GM12878 (cell line): Measurements from ENCODE around the gene CLASP1. TPM values are rescaled to one million over a fixed set of nuclear protein-coding genes. Genes with fewer than 3 reads are reported as not detected.

Experiments
- ATAC-seq: fragments of 200-7000 bp; cut with Tn5 transposase; 3 replicates; pipeline ENCODE4 v1.9.1; 2020; ENCODE audit warnings: mild to moderate bottlenecking, moderate library complexity
- BruUV-seq: library from RNA; stranded (reverse); fragments of 400-500 nt; replicated peaks from 2 replicates; lab custom pipeline; 2021; lab: Mats Ljungman, UMichigan
- CTCF ChIA-PET: fragments of 300-600 bp; sonication (Branson Sonifier 250); formaldehyde crosslinking; extraction: SDS; loops from one replicate; lab custom pipeline; 2021; ENCODE audit warnings: inconsistent platforms; lab: Yijun Ruan, JAX
- POLR2A ChIA-PET: fragments of 350-600 bp; formaldehyde crosslinking; extraction: SDS; loops from one replicate; lab custom pipeline; 2021; ENCODE audit warnings: inconsistent platforms; lab: Charles Lee
- RAD21 ChIA-PET: fragments of 300-600 bp; sonication (Branson Sonifier 250); formaldehyde crosslinking; loops from one replicate; lab custom pipeline; 2023; ENCODE audit warnings: antibody characterized with exemption; ENCODE audit not compliant: unreplicated experiment; lab: Charles Lee
- SMC1A ChIA-PET: fragments of 300-600 bp; sonication (Branson Sonifier 250); formaldehyde crosslinking; loops from one replicate; lab custom pipeline; 2023; ENCODE audit not compliant: unreplicated experiment, uncharacterized antibody; lab: Charles Lee
- DNase-seq: peaks from one replicate; pipeline ENCODE4 v3.0.0-alpha.2; 2011; ENCODE audit warnings: low read depth, low spot score
- FAIRE-seq: peaks from 3 replicates; lab custom pipeline; 2011; peaks lifted over from hg19 to GRCh38; lab: Jason Lieb, UNC
- H2AFZ ChIP-seq: 2 replicates; pipeline ENCODE4 v1.6.0; 2011; ENCODE audit warnings: low read depth, low read length, control low read depth; ENCODE audit not compliant: control insufficient read depth
- H3K27ac ChIP-seq: 2 replicates; pipeline ENCODE4 v1.5.1; 2011; ENCODE audit warnings: control low read depth; ENCODE audit not compliant: control insufficient read depth, insufficient read depth
- H3K27me3 ChIP-seq, 2 experiments: replicated peaks in 1 of 2; 2 replicates each; pipeline versions ENCODE4 v1.6.0 to v1.6.1; 2011; ENCODE audit warnings: low read length in 1 of 2; ENCODE audit not compliant: control insufficient read depth in 2 of 2, insufficient read depth in 2 of 2
- H3K36me3 ChIP-seq, 2 experiments: 2 replicates each; pipeline ENCODE4 v1.5.1; 2011; ENCODE audit warnings: low read length in 1 of 2; ENCODE audit not compliant: control insufficient read depth in 2 of 2, insufficient read depth in 2 of 2
- H3K4me1 ChIP-seq: 2 replicates; pipeline ENCODE4 v1.6.1; 2011; ENCODE audit warnings: mild to moderate bottlenecking, low read length, moderate library complexity, mixed read lengths; ENCODE audit not compliant: control insufficient read depth, insufficient read depth
- H3K4me2 ChIP-seq: 2 replicates; pipeline ENCODE4 v1.6.0; 2011; ENCODE audit warnings: control low read depth; ENCODE audit not compliant: control insufficient read depth, insufficient read depth
- H3K4me3 ChIP-seq: fragments of 200-600 bp; sonication (generic); 2 replicates; pipeline ENCODE4 v1.5.1; 2016
- H3K79me2 ChIP-seq: 2 replicates; pipeline ENCODE4 v1.6.0; 2011; ENCODE audit warnings: low read length; ENCODE audit not compliant: control insufficient read depth, insufficient read depth
- H3K9ac ChIP-seq: 2 replicates; pipeline ENCODE4 v1.8.0; 2011; ENCODE audit warnings: low read length, control low read depth, mixed read lengths; ENCODE audit not compliant: control insufficient read depth, insufficient read depth
- H3K9me3 ChIP-seq: replicated peaks from 3 replicates; pipeline ENCODE4 v1.5.1; 2011; ENCODE audit warnings: mild to moderate bottlenecking, low read length; ENCODE audit not compliant: control insufficient read depth, insufficient read depth
- H4K20me1 ChIP-seq: 2 replicates; pipeline ENCODE4 v1.6.0; 2011; ENCODE audit not compliant: control insufficient read depth, insufficient read depth
- BRCA1 ChIP-seq: IDR thresholded peaks from 2 replicates; pipeline ENCODE4 v1.6.1; 2011; ENCODE audit warnings: low read depth, low read length, improper control_type of control experiment
- CHD1 ChIP-seq: IDR thresholded peaks from 2 replicates; pipeline ENCODE4 v1.6.1; 2012; ENCODE audit warnings: low read depth, low read length, improper control_type of control experiment
- DPF2 ChIP-seq: fragments of 450-650 bp; IDR thresholded peaks from 2 replicates; pipeline ENCODE4 v1.6.1; 2017; ENCODE audit warnings: mild to moderate bottlenecking
- EED ChIP-seq: sonication (generic); IDR thresholded peaks from 2 replicates; pipeline ENCODE4 v1.6.1; 2016; ENCODE audit warnings: antibody characterized with exemption, low read depth
- FOXK2 ChIP-seq: fragments of 450-650 bp; IDR thresholded peaks from 2 replicates; pipeline ENCODE4 v1.6.1; 2017; ENCODE audit warnings: mild to moderate bottlenecking, moderate library complexity
- HSF1 ChIP-seq: fragments of 150-350 bp; IDR thresholded peaks from 2 replicates; pipeline ENCODE4 v1.6.1; 2014; ENCODE audit warnings: mild to moderate bottlenecking, low read depth, low read length
- MTA3 ChIP-seq: IDR thresholded peaks from 2 replicates; pipeline ENCODE4 v1.6.1; 2012; ENCODE audit warnings: low read length, inconsistent platforms, borderline replicate concordance
- MXI1 ChIP-seq: fragments of 150-350 bp; IDR thresholded peaks from 2 replicates; pipeline ENCODE4 v1.6.1; 2011; ENCODE audit warnings: low read depth, mild to moderate bottlenecking, inconsistent platforms, low read length, improper control_type of control experiment
- NFXL1 ChIP-seq: fragments of 450-650 bp; IDR thresholded peaks from 2 replicates; pipeline ENCODE4 v1.6.1; 2017; ENCODE audit warnings: antibody characterized with exemption, mild to moderate bottlenecking, borderline replicate concordance
- POLR2AphosphoS5 ChIP-seq: IDR thresholded peaks from 2 replicates; pipeline ENCODE4 v1.6.1; 2011; ENCODE audit warnings: mild to moderate bottlenecking, low read length, inconsistent platforms
- RAD21 ChIP-seq: IDR thresholded peaks from 2 replicates; pipeline ENCODE4 v1.6.1; 2011; ENCODE audit warnings: mild to moderate bottlenecking, low read depth, low read length, moderate library complexity; ENCODE audit not compliant: insufficient read depth
- RELA ChIP-seq: fragments of 450-650 bp; IDR thresholded peaks from 2 replicates; pipeline ENCODE4 v1.8.0; 2014; ENCODE audit warnings: borderline replicate concordance; ENCODE audit not compliant: partially characterized antibody
- REST ChIP-seq: IDR thresholded peaks from 2 replicates; pipeline ENCODE4 v1.6.1; 2012; ENCODE audit warnings: mild to moderate bottlenecking, low read depth, low read length
- RUNX3 ChIP-seq: IDR thresholded peaks from 2 replicates; pipeline ENCODE4 v1.6.1; 2012; ENCODE audit warnings: low read length, inconsistent platforms
- TBL1XR1 ChIP-seq: IDR thresholded peaks from 2 replicates; pipeline ENCODE4 v1.6.1; 2012; ENCODE audit warnings: low read depth, low read length, improper control_type of control experiment
- TCF7 ChIP-seq: IDR thresholded peaks from 2 replicates; pipeline ENCODE4 v1.6.1; 2014; ENCODE audit warnings: antibody characterized with exemption, borderline replicate concordance
- USF2 ChIP-seq: IDR thresholded peaks from 2 replicates; pipeline ENCODE4 v1.6.1; 2011; ENCODE audit warnings: low read depth, low read length, improper control_type of control experiment, borderline replicate concordance
- ZNF274 ChIP-seq: IDR thresholded peaks from one replicate; pipeline ENCODE4 v1.8.0; 2011; ENCODE audit not compliant: insufficient read length, insufficient read depth
- WGBS: methylation state at CpG from one replicate; pipeline ENCODE4 v1.1.6; 2016; ENCODE audit warnings: low lambda C conversion rate; ENCODE audit not compliant: insufficient replicate concordance, insufficient coverage; ENCODE audit errors: missing lambda C conversion rate; 5-methylcytosine and 5-hydroxymethylcytosine counted together
- in situ Hi-C: fragments of 300-500 bp; cut with MboI; formaldehyde crosslinking; loops from 9 replicates; pipeline ENCODE4 v1.14.3; 2018; ENCODE audit warnings: mixed read lengths
- intact Hi-C: fragments of 100-400 bp; cut with micrococcal nuclease; formaldehyde crosslinking; loops from one replicate; pipeline ENCODE4 v1.14.2; 2022; ENCODE audit not compliant: unreplicated experiment
- polyA plus RNA-seq, 11 experiments: library from polyadenylated mRNA; depleted of rRNA in 4 of 11; unstranded in 6 of 11; stranded (reverse) in 5 of 11; fragments of >200 nt; fragmentation: Nextera tagmentation in 4 of 11; fragmentation: Illumina TruSeq in 1 of 11; extraction: Ambion mirVana in 4 of 11; extraction: Trizol in 1 of 11; gene quantifications; 1 replicate in 1 of 11; 2 replicates in 10 of 11; pipeline versions ENCODE4 v1.2.1 to v1.2.3, GENCODE V29; 2011 to 2016; ENCODE audit warnings: inconsistent platforms in 2 of 11, missing spikeins in 2 of 11, low read depth in 1 of 11
- total RNA-seq, 4 experiments: library from RNA; depleted of rRNA in 3 of 4; stranded (reverse); fragments of >200 nt in 3 of 4; fragmentation: Illumina TruSeq in 1 of 4; extraction: Trizol in 1 of 4; gene quantifications; 2 replicates each; pipeline versions ENCODE4 v1.2.1 to v1.2.3, GENCODE V29; 2013 to 2021

The CLASP1 gene
- total and polyA plus RNA-seq, 10 of the 15 experiments (the other 5 are each of a cell fraction or from before 2014, with no cell fraction given) = 1.4 to 62.4 (median 32.9) TPM

GRCh38 chr2:121626777-121627524 is 22.3 kb downstream of the CLASP1 start:
- no peak overlapping the region for H3K4me2 ChIP-seq
- ChIA-PET RAD21 (no interaction called here), CTCF (interaction anchor here (1.1 to 1.8 kb wide), 2 partner anchors 10 to 14 kb away, joined by 3 to 5 read pairs; no protein-coding TSS in a partner anchor), POLR2A (no interaction called here), SMC1A (interaction anchor here (1.1 to 2.1 kb wide), 6 partner anchors 8 to 94 kb away, joined by 3 to 5 read pairs (median 4); no protein-coding TSS in a partner anchor)
- intact Hi-C loops = no loop called here
- BruUV-seq = no TSS peak
- TF ChIP-seq RUNX3 (no peak), BRCA1 (no peak), RAD21 (no peak), NFXL1 (no peak), REST (no peak), TBL1XR1 (no peak), TCF7 (no peak), MXI1 (no peak), EED (no peak), DPF2 (no peak), FOXK2 (no peak), MTA3 (no peak), POLR2AphosphoS5 (no peak), CHD1 (no peak), HSF1 (no peak), ZNF274 (no peak), RELA (no peak), USF2 (no peak)
- no peak for FAIRE-seq
- ATAC-seq = no peak
- H3K9ac ChIP-seq = no peak overlapping the region
- no peaks in the 10 kb centered on the region for H3K27me3 ChIP-seq
- no peaks in the 10 kb centered on the region; the same call in 2 of the 3 replicates for H3K9me3 ChIP-seq
- H3K36me3 ChIP-seq = no peaks in the 10 kb centered on the region
- H3K27ac ChIP-seq = no peak overlapping the region
- H3K4me3 ChIP-seq = no peak overlapping the region
- in situ Hi-C loops = no loop called here
- H4K20me1 ChIP-seq = no peaks in the 10 kb centered on the region
- DNase-seq = no peak
- H3K79me2 ChIP-seq = peaks cover 49% of the 10 kb centered on the region
- WGBS = 83% methylated on average over 4 of the region's 4 CpGs
- H3K4me1 ChIP-seq = no peaks in the 10 kb centered on the region
- no peak overlapping the region for H2AFZ ChIP-seq
